ENCODE data around the gene TRPM1. TPM values are rescaled to one million over a fixed set of nuclear protein-coding genes. Genes with fewer than 3 reads are reported as not detected.

The TRPM1 gene
- total RNA-seq, 2 donors from 2014 or later, result not detected

DNA sequence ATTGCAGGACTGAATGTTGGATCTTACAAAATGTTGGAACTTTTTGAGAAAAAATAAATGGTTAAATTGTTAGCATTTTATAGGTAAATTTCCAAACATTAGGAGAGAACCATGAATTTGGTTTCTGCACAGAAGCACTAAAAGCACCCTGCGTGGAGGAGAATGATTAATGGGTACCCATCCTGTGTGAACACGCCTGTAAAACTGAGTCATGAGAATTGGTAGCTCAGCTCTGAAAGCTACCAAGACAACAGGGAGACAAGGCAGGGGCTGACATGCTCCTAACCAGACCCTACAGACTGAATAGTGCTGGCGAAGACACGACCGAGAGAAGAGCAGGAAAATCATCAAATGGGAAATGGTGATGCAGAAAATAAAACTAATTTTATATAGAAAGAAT, 77.7 kb downstream of the TRPM1 start:
- Histone ChIP-seq H3K4me1 (ENCODE audit: control insufficient read depth, insufficient read depth, low read length) (peaks cover 8% of the 10 kb centered on the region), H3K9me3 (ENCODE audit: control insufficient read depth, low read length) (no peaks in the 10 kb centered on the region), H3K4me3 (ENCODE audit: low read length) (no peak overlapping the region), H3K27ac (ENCODE audit: low read depth, low read length) (no peak overlapping the region), H3K36me3 (ENCODE audit: control insufficient read depth, insufficient read depth, low read length) (no peaks in the 10 kb centered on the region), H3K9ac (ENCODE audit: extremely low read depth, low read length, poor library complexity, severe bottlenecking) (no peak overlapping the region), H3K27me3 (ENCODE audit: control insufficient read depth, insufficient read depth, low read length, poor library complexity, severe bottlenecking) (no peaks in the 10 kb centered on the region)
- DNase-seq, result no peak
- no peak overlapping the region for H3K27ac Mint-ChIP-seq
- H3K4me3 Mint-ChIP-seq, result no peak overlapping the region
- H3K9me3 Mint-ChIP-seq, result no peaks in the 10 kb centered on the region
- WGBS, 2 experiments (ENCODE audit: insufficient coverage in 1 of 2, insufficient read length in 1 of 2), result 87 to 90% methylated on average over 2 to 5 of the region's 5 CpGs
- H3K27me3 Mint-ChIP-seq (ENCODE audit: insufficient read depth), result no peaks in the 10 kb centered on the region
- no peaks in the 10 kb centered on the region for H3K36me3 Mint-ChIP-seq (ENCODE audit: low read depth)
- H3K4me1 Mint-ChIP-seq, result peaks cover 18% of the 10 kb centered on the region
- TF ChIP-seq, protein P1, sequence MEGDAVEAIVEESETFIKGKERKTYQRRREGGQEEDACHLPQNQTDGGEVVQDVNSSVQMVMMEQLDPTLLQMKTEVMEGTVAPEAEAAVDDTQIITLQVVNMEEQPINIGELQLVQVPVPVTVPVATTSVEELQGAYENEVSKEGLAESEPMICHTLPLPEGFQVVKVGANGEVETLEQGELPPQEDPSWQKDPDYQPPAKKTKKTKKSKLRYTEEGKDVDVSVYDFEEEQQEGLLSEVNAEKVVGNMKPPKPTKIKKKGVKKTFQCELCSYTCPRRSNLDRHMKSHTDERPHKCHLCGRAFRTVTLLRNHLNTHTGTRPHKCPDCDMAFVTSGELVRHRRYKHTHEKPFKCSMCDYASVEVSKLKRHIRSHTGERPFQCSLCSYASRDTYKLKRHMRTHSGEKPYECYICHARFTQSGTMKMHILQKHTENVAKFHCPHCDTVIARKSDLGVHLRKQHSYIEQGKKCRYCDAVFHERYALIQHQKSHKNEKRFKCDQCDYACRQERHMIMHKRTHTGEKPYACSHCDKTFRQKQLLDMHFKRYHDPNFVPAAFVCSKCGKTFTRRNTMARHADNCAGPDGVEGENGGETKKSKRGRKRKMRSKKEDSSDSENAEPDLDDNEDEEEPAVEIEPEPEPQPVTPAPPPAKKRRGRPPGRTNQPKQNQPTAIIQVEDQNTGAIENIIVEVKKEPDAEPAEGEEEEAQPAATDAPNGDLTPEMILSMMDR (conservative IDR thresholded peaks at IDR 0.05), result no peak

DNA sequence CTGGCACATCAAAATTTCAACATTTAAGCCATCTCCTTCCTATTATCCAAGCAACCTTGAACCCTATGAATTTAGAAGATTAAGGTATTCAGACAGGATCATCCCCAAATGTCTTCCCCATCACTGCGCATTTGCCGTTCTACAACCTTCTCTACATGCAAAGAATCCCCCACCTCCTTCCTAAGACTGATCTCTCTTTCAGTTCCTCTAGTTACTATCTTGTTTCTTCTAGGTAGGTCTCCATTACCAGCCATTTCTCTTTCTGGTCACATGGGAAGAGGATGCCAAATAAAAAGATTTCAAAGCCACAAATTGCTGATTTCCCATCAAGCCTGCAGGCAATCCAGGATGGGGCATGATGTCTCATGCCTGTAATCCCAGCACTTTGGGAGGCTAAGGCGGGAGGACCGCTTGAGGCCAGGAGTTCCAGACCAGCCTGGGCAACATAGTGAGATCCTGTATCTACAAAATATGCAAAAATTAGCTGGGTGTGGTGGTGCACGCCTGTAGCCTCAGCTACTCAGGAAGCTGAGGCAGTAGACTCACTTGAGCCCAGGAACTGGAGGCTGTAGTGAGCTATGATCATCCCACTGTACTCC, 80.4 kb downstream of the TRPM1 start:
- no peaks in the 10 kb centered on the region for H3K27me3 Mint-ChIP-seq (ENCODE audit: insufficient read depth)
- Histone ChIP-seq H3K9me3 (ENCODE audit: control insufficient read depth, low read length) (no peaks in the 10 kb centered on the region), H3K4me3 (ENCODE audit: low read length) (no peak overlapping the region), H3K4me1 (ENCODE audit: control insufficient read depth, insufficient read depth, low read length) (peaks cover 8% of the 10 kb centered on the region), H3K36me3 (ENCODE audit: control insufficient read depth, insufficient read depth, low read length) (no peaks in the 10 kb centered on the region), H3K27me3 (ENCODE audit: control insufficient read depth, insufficient read depth, low read length, poor library complexity, severe bottlenecking) (no peaks in the 10 kb centered on the region), H3K27ac (ENCODE audit: low read depth, low read length) (no peak overlapping the region), H3K9ac (ENCODE audit: extremely low read depth, low read length, poor library complexity, severe bottlenecking) (no peak overlapping the region)
- no peak overlapping the region for H3K4me3 Mint-ChIP-seq
- no peak overlapping the region for H3K27ac Mint-ChIP-seq
- H3K9me3 Mint-ChIP-seq, result no peaks in the 10 kb centered on the region
- H3K4me1 Mint-ChIP-seq, result peaks cover 18% of the 10 kb centered on the region
- TF ChIP-seq, protein P1 (conservative IDR thresholded peaks at IDR 0.05), result no peak
- no peak for DNase-seq
- H3K36me3 Mint-ChIP-seq (ENCODE audit: low read depth), result no peaks in the 10 kb centered on the region
- 94% methylated on average over 3 to 5 of the region's 5 CpGs for WGBS, 2 experiments (ENCODE audit: insufficient coverage in 1 of 2, insufficient read length in 1 of 2)

DNA sequence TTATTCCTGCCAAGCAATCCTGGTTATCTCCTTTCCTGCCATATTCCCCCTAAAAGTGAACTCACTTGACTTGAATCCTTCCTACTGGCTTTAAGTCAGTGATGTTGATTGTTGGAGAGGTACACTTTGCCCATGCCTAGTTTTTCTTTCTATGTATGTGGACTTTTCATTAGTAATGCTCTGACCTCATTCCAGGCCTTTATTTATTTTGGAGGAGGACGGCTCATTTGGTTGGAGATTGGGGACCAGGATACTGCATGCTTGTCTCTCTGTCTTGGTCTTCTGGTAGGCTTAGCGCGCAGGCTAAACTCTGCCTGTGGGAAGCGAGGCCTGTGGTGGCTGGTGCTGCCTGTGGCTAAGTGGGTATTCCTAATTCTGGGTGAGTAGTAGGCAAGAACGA, 81.0 kb downstream of the TRPM1 start:
- TF ChIP-seq, protein P1 (conservative IDR thresholded peaks at IDR 0.05), result no peak
- Mint-ChIP-seq H3K27me3 (ENCODE audit: insufficient read depth) (no peaks in the 10 kb centered on the region), H3K36me3 (ENCODE audit: low read depth) (no peaks in the 10 kb centered on the region), H3K4me1 (peaks cover 18% of the 10 kb centered on the region), H3K27ac (no peak overlapping the region), H3K4me3 (no peak overlapping the region), H3K9me3 (no peaks in the 10 kb centered on the region)
- Histone ChIP-seq H3K4me3 (ENCODE audit: low read length) (no peak overlapping the region), H3K27ac (ENCODE audit: low read depth, low read length) (no peak overlapping the region), H3K9ac (ENCODE audit: extremely low read depth, low read length, poor library complexity, severe bottlenecking) (no peak overlapping the region), H3K9me3 (ENCODE audit: control insufficient read depth, low read length) (no peaks in the 10 kb centered on the region), H3K36me3 (ENCODE audit: control insufficient read depth, insufficient read depth, low read length) (no peaks in the 10 kb centered on the region), H3K4me1 (ENCODE audit: control insufficient read depth, insufficient read depth, low read length) (peaks cover 8% of the 10 kb centered on the region), H3K27me3 (ENCODE audit: control insufficient read depth, insufficient read depth, low read length, poor library complexity, severe bottlenecking) (no peaks in the 10 kb centered on the region)
- no peak for DNase-seq
- 89 to 100% methylated on average over 1 to 5 of the region's 5 CpGs for WGBS, 2 experiments (ENCODE audit: insufficient coverage in 1 of 2, insufficient read length in 1 of 2)

Measured in endodermal cell (in vitro differentiated cells).